ENCODE measurements around the gene HOXD10.

Gene HOXD10

DNA sequence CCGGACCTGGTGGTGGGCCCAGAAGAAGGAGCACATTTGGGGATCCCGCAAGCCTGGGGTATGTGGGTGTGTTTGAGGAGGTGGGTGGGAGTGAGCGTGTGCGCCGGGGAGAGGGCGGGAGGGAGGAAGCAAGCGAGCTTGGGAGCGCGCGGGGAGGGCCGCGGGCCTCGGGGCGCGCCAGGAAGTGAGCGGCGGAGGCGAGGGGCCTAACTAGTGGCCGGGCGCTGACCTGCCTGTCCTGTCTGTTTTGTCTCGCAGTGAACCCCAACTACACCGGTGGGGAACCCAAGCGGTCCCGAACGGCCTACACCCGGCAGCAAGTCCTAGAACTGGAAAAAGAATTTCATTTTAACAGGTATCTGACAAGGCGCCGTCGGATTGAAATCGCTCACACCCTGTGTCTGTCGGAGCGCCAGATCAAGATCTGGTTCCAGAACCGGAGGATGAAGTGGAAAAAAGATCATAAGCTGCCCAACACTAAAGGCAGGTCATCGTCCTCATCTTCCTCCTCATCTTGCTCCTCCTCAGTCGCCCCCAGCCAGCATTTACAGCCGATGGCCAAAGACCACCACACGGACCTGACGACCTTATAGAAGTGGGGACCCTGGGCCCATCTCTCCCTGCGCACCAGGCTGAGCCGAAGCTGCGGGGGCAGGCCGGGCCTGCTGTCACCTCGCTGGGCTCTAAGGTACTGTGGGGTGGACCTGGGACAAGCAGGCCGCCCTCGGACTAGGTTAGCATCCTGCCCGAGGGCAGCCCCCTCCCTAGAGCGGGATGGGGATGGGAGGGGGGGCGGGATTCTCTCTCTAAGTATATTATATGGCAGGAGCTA lies 36.0 kb downstream of the HOXD10 start:
- no peak for DNase-seq

DNA sequence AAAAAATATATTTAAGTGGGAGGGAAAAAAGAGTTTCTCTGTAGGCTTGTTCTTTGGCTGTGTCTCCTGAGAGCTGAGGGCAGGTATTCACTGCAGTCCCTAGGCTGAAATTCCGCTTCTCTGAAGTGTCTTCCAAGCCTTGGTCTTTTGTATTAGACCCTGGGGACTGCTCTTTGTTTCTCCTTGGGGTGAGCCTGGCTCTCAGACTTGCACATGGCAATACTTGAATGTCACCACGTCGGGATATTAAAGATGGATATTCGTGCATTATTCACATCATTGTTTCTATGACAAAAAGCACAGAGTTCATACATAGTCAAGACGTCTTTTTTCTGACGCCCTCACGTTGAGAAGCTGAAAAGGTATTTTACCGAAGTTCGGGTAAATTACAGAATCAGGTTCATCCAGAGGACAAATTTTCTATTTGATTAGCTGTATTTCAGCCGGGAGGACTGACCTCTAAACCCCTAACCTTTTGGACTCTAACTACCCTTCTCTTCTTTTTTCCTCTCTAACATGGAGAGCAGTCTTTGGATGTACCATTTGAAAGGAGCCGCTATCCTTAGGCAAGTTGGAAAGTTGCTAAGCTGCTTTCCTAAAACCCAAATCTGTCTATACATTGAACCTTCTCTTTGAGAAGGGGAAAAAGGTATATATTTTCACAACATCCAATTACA lies 38.1 kb downstream of the HOXD10 start:
- no peak for DNase-seq

DNA sequence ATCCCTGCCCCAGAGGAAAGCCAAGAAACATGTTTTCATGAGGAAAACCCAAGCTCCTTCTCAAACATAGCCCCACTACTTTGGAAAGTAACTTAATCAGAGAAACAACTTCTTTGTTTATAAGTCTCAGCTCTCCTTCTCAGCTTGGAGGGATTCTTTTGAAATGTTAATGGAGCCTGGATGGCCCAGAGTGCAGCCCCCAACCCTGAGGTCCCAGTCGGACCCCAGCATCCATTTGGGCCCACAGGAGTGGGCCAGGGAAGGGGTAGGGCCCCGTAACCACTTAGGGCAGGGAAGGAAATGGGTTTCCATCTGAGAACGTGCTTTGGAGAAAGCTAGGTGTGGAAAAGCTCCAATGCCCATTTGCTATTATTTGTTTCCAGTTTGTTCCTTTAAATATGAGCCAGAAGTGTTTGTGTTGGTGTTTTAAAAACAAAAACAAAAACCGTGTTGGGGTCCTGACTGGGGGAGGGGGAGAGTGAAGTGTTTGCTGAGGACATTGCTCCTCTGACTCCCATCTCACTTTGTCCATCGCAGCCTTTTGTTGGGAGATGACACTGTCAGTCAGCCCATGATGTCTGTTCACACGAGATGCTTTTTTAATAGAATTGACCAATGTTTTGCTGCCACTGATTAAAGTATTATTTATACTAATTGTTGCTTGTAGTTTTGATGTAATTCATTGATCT lies 38.9 kb downstream of the HOXD10 start:
- no peak for DNase-seq

DNA sequence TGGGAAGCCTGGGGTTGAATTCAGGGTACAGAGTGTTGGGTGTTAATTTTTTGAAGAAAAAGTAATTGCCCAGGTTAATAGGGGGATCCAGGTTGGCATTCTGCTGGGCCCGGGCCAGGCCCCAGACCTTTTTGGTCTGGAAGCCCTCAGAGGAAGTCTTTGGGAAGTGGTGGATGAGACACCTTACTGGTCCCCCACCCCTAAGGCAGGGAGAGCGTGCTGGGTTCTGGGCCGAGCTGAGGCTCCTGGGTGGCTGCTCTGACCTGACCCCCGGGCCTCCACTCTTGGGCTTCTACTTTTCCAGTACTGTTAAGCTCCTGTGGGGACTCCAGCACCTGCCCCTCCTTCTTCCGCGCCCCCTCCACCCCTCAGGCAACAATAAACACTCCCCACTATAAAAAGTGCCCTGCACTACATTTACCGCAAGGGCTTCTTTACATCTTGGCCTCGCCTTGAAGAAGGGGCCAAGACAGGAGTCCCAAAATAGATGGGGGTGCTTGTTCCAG lies 39.8 kb downstream of the HOXD10 start:
- DNase-seq = no peak

DNA sequence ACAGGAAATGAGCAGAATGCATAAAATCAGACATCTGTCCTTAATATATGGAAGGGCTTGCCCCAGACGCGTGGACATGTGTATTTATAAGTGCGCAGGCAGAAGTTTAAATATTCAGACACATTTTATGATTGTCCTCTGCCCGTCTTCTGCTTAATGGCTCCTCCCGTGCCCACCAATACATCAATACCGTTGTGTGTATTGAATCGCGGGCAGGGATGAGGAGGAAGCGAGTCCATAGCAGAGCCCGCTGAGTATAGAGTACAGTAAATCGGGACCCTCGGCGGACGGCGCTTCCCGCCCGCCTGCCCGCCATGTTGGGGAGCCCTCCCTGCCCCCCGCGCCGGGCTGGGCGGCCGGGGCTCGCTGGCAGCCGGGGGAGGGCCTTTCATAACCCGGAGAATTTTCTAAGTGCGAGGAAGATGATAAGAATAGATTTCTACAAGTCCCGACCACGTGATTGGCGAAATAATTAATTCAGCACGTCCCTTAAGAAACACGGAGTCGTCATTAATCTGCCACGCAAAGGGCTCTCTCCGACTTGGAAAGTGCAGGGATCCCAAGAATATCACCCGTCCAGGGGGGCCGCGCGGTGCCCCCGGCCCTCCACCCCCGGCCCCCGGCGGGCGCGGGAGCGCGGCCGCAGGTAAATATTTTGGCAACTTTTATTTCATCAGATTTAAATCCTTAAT lies 40.4 kb downstream of the HOXD10 start, which contains the start of gene HOXD3:
HOXD3 (plus strand) TSS at position 501 of the 692 bp plus-strand sequence. CDS start 11,808 bp downstream, outside the sequence.
- no peak for DNase-seq

DNA sequence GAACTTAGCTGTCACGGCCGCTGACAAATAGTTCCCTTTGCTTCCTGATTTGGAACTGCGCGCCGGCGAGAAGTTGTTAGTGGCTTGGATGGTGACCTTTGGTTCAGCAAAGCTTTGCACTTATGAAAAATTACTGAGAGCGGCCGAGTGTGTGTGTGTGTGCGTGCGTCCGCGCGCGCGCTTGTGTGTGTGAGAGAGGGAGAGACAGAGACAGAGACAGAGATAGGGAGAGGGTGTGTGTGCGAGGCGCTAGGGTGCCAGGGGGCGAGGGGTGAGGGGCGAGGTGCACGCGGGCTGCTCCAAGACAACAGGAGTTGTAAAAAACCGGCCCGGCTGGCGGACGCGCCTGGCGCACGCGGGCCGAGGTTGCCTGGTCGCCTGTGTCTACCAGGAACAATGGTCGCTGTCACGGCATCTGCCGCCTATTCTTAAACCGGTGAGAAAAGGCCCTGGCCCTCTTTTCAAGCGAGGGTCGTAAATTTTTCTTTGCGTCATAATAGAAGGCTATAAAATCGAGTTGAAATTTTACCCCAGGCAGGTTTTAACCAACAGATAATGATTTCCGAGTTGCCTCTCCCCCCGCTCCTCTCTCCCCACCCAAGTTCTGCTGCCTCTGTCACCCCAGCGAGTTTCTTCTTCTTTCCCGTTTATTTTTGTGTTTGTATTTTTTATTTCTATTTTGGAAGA lies 41.1 kb downstream of the HOXD10 start:
- DNase-seq = no peak

DNA sequence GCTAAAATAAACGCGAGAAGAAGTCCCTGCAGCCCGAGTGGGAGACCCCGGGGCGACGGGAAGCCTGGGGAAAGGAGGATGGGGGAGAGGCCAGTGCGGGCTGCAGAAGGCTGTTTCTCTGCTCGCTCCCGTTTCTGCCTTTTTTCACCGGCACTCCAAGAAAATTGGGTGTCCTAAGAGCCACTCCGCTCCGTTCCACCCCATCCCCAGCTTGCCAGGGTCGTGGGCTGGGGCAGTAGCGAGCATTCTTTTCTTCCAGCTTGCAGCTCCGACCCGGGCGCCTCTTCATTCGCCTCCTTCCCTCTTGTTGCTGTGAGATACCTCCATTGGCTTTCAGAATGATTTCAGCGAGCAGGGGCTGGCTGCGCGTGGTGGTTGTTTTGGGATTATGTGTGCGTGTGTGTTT lies 41.6 kb downstream of the HOXD10 start:
- no peak for DNase-seq

DNA sequence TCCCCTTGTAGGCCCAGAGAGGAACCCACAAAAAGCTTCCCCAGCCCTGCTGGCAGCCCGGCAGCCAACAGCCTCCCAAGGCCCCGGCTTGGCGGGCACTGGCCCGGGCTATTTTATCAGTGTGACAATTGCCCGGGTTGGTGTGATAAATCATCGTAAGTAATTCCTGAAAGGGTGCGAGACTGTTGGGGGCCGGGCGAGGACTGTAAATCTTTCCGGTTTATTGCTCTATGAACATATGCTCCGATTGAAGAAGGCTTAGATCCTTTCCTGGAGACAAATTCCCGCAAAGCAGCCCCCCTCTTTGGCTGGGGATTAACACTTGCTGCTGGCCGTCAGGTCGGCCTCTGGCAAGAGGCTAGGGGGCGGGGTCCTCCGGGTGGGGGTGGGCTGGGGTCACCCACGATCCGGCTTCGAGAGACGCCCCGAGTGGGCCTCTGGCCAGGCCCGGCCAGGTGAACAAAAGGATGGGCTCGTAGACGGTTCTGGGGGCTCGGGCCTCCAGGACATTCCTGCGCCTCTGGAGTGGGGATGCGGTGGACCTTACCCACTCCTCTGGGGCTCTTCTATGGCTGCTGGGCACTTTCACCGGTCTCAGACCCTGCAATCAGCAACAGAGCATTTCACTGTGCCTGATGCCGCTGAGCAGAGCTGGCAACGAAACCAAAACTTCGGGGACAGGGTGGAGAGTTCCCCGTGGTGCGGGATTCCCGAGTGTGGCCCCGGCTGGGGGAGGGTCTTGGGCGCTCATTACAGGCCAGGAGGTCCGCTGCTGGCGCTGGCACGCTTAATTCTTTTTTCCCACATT lies 42.5 kb downstream of the HOXD10 start:
- DNase-seq = no peak

DNA sequence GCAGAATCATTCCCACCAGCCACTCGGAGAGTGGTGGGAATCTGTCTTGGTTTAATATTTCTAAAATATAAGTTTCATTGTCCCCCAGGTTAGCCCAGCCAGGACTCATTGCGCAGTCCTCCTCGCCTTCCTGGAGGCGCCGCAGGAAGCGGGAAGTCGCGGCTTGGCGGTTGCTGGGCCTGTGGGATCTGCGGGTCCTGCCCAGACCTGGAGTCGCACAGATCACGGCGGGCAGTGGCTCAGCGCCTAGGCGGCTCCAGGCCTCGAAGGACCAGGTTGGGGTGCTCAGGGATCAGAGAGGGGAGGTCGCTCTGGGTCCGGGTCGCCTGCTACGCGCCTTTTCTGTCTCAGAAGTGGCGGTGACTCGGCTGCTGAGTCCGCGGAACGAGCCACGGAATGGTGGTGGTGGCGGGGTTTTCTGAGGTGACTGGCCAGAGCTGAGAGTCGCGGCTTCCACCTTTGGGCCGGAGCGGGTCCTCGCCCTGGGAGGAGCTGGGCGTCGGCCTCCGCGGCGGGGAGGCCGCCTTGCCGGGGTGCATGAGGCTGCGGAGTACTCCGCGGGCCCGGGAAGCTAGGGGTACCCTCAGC lies 43.2 kb downstream of the HOXD10 start:
- DNase-seq = no peak

DNA sequence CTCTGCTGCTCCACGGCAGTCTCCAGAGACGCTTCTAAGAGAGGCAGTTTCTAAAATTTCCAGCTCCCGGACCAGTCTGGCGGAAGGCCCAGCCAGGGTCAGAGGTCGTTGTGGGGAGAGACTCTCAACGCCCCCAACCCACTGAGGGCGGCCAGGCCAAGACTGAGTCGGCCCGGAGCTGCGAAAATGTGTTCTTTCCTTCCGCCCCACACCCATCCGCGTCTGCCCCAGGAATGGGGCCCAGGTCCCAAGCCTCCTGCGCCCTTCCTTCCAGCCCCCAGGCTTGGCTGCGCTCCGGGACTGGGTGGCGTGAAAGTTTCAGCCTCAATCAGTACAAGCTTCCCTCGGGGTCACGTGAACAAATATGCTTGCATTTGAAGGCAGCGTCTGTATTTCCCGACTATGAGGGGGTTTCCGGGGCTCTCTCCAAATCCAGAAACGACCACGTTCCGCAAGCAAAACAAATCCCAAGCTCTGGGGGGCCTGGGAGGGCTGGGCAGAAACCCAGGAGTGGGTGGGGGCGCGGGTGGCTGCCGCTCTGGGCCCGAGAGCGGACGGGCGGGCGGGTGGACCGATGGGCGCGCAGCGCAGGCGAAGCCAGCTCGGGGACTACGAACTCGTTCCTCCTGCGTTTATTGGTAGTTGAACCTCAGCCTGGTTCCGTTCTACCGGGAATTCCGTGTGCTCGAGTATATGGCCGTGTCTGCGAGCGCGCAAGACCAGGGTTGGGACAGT lies 43.8 kb downstream of the HOXD10 start:
- DNase-seq = no peak

DNA sequence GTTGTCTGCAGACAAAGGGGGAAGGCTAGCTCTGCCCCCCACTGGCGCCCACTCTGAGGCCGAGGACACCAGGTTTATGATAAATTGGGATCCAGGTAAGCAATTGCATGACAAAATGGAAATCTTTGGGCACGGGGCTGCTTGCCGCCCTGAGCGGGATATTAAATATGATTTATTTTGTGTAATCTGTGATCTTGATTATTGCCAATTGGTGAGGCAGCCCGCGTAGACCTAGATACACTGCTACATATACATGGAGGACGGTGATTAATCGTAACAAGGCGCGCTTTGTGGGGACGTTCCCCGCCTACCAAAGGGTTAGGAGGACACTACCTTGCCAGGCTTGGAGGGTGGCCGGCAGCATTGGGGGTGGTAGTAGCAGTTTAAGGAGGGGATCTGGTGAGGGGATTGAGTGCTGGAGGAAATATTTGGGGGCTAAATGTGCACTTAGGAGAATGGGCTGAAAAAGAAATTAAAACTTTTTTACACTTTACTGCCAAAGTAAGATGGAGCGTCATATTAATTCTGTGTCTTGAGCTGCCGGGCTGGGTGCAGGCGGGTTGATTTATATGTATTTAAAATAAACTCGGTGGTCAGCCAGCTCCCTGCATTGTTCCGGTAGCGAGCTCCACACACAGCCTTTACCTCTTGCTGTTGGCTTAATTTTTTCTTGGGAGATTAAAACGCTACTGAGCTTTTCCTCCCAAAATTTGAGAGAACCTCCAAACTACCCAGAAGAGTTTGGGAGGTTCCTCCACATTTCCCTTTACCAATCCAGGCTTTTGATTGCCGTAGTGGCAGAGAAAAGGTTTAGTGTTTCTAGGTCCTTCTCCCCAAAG lies 44.6 kb downstream of the HOXD10 start:
- no peak for DNase-seq

DNA sequence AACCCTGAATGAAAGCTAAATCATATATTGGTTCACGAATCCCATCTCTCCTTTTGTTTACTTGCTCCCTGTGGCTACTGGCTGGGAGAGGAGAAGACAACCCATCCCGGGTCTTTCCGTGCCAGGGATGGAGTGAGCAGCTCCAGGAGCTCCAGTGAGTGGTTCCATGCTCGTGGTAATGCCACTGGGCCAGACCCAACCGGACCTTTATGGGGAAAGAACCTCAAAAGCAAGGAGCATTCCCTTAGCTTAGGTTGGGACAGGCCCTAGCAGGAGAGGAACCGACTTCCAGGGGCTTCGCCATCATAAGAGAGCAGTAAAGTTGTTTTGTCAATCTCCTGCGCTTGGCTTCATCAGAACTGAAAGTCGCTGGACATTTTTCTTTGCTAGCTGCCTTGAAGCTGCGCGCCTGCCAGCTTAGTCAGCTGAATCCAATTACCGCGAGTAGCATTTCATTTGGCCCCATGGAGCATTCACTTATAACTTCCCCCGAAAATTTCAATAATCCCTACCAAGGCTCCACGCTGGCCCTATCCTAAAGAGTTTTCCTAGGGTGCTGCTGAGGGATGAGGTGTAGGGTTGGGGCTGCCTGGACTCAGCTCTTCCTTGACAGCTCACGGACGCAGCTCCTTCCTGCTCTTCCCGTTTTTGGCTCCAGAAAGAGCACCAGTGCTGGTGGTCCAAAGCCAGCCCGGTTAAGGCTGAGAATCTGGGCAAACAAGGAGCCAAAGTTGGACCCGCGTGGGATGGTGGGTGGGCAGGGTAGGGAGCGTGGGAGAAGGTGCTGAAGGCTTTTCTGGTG lies 45.4 kb downstream of the HOXD10 start:
- DNase-seq = no peak

DNA sequence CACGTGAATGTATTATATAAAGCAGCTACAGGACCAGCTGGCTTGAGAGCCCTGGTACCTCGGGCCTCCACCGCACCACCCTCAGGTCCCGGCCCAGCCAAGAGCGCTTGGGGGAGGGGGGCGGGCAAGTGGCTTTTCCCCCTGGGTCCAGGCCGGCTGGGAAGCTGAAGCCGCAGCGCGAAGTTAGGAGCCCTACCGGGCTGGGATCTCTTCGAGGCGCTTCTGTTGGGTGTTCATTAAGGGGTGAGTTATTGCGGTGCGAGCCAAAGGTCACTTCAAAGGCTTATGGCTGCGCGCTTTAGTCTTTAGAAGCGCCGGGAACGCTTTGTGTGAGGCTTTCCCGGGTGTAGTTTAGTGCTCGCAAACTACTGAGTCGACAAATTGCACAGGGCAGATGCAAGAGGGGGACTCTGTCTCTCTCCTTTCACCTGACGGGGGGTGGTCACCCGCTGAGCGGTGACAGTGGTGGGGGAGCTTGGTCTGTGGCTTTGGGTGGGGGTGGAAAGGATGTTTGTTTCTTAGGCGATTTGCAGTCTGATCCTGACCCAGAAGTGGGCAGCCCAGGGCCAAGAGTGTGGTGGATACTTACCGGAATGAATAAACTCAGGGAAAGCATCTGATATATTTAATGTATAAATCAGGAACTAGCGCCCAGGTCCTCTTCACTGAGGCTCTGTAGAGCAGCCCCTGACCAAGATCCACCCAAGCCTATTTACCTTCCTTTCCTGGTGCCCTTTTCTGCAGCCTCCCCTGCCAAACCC lies 46.5 kb downstream of the HOXD10 start:
- no peak for DNase-seq

DNA sequence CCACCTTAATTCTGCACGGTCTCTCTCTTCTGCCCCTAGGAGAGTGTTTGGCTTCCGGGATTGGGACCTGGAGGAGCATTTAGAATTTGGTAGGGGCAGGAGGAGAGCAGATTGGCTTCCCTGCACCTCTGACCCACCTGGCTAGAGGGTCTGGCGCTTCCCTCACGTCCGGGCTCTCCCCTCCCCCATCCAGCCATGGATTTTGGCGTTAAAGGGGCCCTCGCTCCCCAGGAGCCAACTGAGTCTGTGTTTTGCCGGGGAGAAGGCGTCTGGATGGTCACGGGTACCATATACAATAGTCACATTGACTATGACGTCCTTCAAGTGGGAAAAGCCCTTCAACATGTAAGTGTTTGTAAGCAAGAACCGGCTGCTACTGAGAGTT lies 47.1 kb downstream of the HOXD10 start:
- no peak for DNase-seq

DNA sequence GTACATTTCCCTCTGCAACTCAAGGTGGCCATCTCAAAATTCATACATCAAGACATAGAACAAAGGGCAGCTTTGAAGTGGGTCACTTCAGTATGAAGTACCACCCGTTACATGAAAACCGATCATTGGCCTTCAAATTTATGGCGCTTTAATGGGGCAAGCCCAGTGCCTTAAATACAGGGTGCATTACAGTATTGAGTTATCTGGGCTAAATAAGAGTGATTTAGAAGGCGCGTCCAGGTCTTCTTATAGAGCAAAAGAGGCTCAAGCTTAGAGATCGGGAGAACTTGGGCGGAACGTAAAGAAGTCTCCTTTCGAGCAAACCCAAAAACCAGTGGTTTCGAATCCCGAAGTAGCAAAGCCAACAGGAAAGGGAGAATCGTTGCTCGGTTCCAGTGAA lies 47.6 kb downstream of the HOXD10 start:
- no peak for DNase-seq

DNA sequence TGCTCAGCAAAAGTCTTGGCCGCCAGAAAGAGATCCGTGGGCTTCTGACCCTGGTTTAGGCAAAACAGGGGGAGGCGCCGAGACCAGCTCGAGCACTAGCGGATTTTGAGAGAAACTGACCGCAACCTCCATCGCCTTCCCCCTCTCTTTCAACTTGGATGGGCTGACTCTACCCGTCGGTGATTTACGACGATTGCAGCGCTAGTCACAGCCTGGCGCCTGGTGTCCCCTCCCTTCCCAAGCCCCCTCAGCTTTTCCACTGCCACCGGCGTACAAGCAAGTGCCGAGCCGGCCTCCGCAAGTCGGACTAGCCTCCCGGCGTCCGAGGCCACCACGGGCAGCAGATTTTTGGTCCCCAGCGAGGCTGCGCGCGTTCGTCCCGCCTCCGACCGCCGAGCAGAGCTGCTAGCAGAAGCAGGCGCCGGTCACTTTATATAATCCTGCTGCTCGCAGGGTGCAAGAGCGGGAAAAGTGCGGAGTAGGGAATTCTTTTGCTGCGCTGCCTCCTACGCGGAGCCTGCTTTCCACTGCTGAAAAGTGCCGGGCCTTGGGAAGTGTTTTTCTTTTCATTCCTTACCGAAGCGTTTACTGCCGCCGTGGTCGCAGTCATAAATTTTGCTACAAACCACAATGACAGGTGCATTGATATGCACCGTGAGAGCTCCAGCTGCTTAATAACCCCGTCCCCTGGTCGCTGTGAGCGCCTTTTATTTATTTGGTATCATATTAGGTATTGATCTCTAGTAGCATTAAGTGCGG lies 48.2 kb downstream of the HOXD10 start:
- no peak for DNase-seq
